Measurements from ENCODE around the gene CPNE4.

DNA sequence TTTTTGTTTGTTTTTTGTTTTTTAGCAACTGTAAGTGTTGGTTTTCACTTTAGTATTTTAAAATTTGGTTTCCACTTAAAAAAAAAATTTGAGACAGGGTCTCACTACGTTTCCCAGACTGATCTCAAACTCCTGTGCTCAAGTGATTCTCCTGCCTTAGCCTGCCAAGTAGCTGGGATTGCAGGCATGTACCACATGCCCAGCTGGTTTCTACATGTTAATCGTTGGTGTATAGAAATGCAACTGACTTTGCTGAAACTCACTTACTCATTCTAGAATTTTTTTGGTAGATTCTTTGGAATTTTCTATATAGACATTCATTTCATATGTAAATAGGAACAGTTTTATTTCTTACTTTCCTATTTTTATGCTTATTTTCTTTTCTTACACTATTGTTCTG, 287.3 kb downstream of the CPNE4 start:
- TF ChIP-seq, protein P1, sequence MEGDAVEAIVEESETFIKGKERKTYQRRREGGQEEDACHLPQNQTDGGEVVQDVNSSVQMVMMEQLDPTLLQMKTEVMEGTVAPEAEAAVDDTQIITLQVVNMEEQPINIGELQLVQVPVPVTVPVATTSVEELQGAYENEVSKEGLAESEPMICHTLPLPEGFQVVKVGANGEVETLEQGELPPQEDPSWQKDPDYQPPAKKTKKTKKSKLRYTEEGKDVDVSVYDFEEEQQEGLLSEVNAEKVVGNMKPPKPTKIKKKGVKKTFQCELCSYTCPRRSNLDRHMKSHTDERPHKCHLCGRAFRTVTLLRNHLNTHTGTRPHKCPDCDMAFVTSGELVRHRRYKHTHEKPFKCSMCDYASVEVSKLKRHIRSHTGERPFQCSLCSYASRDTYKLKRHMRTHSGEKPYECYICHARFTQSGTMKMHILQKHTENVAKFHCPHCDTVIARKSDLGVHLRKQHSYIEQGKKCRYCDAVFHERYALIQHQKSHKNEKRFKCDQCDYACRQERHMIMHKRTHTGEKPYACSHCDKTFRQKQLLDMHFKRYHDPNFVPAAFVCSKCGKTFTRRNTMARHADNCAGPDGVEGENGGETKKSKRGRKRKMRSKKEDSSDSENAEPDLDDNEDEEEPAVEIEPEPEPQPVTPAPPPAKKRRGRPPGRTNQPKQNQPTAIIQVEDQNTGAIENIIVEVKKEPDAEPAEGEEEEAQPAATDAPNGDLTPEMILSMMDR (IDR thresholded peaks at IDR 0.05) = no peak
- TF ChIP-seq POLR2A (IDR thresholded peaks at IDR 0.05) (no peak), POLR2AphosphoS5 (IDR thresholded peaks at IDR 0.05) (no peak), EP300 (IDR thresholded peaks at IDR 0.05) (no peak)

Data from stomach (tissue), 4 donors.